ENCODE data around the gene TDO2.
"Not testable (repeated sequence)": the region's sequence is repeated elsewhere in the genome, so short reads cannot be mapped to it uniquely, and the experiment has no call there.

Gene TDO2

DNA sequence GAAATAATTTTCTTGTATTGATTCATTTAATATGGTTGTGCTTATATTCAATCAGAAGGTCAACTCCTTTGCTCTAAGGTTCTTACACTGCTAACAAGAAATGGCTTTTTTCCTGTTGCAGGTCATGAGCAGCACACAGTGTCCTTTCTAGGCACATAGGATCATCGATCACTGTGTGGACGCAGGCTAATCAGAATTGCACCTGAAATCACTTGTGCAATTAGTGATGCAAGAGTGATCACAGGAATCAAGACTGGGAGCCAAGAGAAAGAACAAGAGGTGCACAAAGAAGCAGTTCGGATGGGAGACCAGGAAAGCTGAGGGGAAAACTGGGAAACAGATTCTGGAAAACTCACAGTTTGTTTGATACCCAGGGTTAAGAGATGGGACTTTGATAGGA, 21.1 kb downstream of the TDO2 start:
- DNase-seq (ENCODE audit: low read depth), result no peak
- TF ChIP-seq, protein P1, sequence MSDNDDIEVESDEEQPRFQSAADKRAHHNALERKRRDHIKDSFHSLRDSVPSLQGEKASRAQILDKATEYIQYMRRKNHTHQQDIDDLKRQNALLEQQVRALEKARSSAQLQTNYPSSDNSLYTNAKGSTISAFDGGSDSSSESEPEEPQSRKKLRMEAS (IDR thresholded peaks at IDR 0.05; ENCODE audit: low read depth, low read length), result no peak
- no peak for TF ChIP-seq MYC (IDR thresholded peaks at IDR 0.05; ENCODE audit: low read depth, low read length)
- TF ChIP-seq, protein P2, sequence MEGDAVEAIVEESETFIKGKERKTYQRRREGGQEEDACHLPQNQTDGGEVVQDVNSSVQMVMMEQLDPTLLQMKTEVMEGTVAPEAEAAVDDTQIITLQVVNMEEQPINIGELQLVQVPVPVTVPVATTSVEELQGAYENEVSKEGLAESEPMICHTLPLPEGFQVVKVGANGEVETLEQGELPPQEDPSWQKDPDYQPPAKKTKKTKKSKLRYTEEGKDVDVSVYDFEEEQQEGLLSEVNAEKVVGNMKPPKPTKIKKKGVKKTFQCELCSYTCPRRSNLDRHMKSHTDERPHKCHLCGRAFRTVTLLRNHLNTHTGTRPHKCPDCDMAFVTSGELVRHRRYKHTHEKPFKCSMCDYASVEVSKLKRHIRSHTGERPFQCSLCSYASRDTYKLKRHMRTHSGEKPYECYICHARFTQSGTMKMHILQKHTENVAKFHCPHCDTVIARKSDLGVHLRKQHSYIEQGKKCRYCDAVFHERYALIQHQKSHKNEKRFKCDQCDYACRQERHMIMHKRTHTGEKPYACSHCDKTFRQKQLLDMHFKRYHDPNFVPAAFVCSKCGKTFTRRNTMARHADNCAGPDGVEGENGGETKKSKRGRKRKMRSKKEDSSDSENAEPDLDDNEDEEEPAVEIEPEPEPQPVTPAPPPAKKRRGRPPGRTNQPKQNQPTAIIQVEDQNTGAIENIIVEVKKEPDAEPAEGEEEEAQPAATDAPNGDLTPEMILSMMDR (IDR thresholded peaks at IDR 0.05; ENCODE audit: low read depth, low read length), result no peak
- H3K4me3 ChIP-seq (ENCODE audit: low read depth, low read length), result no peak overlapping the region

DNA sequence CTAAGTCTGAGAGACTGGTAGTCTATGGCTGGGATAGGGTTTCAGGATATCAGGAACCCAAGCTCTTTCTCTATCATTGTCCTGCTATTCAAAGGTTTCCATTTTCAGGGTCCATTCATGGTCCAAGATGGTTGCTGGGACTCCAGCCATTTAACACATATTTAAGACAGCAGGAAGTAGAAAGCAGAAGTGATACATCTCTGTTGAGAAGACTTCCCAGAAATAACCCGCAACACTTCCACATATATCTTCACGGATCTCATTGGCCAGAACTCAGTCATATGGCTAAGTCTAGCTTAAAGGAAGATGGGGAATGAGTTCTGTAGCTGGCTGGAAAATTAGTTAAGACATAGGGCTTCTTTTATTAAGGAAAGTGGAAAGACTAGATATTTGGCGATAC, 26.3 kb downstream of the TDO2 start:
- TF ChIP-seq, protein P2 (IDR thresholded peaks at IDR 0.05; ENCODE audit: low read depth, low read length), result no peak
- TF ChIP-seq, protein P1 (IDR thresholded peaks at IDR 0.05; ENCODE audit: low read depth, low read length), result no peak
- TF ChIP-seq POLR2A (IDR thresholded peaks at IDR 0.05; ENCODE audit: extremely low read depth, insufficient read length) (no peak), MYC (IDR thresholded peaks at IDR 0.05; ENCODE audit: low read depth, low read length) (no peak)
- H3K4me3 ChIP-seq (ENCODE audit: low read depth, low read length), result no peak overlapping the region
- no peak for DNase-seq (ENCODE audit: low read depth)

DNA sequence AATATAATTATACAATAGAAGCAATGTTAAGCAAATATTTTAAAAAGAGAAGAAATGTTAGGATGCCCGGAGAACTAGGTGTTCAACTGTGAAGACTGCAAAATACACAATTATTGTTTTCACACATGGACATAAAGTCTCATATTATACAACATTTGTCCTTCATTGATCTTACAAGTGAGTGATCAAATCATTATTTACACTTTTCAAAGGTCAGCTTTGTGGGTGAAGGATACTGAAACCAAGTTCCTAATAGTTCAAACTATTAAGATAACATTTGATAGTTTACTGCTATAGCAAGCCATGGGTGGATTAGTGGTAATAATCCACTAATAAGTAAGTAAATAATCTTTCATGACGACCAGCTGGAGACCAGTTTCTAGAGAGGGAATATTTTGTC, 26.8 kb downstream of the TDO2 start:
- DNase-seq (ENCODE audit: low read depth), result no peak
- TF ChIP-seq POLR2A (IDR thresholded peaks at IDR 0.05; ENCODE audit: extremely low read depth, insufficient read length) (no peak), MYC (IDR thresholded peaks at IDR 0.05; ENCODE audit: low read depth, low read length) (no peak)
- no peak overlapping the region for H3K4me3 ChIP-seq (ENCODE audit: low read depth, low read length)

DNA sequence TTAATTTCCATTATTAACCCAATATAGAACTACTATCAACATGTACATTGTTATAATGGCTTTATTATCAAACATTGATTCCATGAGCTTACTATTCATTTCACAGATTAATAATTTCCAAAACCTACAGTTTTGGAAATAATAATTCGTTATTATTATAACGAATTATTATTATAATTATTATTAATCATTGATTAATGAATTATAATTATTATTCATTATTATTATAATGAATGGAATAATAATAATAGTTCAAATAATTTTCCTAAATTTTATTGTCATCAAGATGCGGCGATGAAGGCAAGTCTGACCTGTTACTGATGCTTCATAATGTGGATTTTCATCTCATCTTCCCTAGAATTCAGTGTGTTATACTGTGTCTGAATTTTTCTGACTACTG, 28.1 kb downstream of the TDO2 start:
- TF ChIP-seq, protein P1 (IDR thresholded peaks at IDR 0.05; ENCODE audit: low read depth, low read length), result no peak
- TF ChIP-seq, protein P2 (IDR thresholded peaks at IDR 0.05; ENCODE audit: low read depth, low read length), result no peak
- TF ChIP-seq POLR2A (IDR thresholded peaks at IDR 0.05; ENCODE audit: extremely low read depth, insufficient read length), result no peak
- TF ChIP-seq MYC (IDR thresholded peaks at IDR 0.05; ENCODE audit: low read depth, low read length), result no peak

DNA sequence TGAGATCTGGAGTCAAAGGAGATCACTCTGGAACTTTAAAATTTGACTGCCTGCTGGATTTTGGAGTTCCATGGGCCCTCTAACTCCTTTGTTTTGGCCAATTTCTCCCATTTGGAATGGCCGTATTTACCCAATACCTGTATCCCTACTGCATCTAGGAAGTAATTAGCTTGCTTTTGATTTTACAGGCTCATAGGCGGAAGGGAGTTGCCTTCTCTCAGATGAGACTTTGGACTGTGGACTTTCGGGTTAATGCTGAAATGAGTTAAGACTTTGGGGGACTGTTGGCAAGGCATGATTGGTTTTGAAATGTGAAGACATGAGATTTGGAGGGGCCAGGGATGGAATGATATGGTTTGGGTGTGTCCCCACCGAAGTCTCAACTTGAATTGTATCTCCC, 31.1 kb downstream of the TDO2 start:
- H3K4me3 ChIP-seq (ENCODE audit: low read depth, low read length); DNase-seq (ENCODE audit: low read depth): not testable (repeated sequence)

More for the DNA sequence above, 28.1 kb downstream of the TDO2 start:
- no peak for DNase-seq (ENCODE audit: low read depth)
- H3K4me3 ChIP-seq (ENCODE audit: low read depth, low read length), result no peak overlapping the region

DNA sequence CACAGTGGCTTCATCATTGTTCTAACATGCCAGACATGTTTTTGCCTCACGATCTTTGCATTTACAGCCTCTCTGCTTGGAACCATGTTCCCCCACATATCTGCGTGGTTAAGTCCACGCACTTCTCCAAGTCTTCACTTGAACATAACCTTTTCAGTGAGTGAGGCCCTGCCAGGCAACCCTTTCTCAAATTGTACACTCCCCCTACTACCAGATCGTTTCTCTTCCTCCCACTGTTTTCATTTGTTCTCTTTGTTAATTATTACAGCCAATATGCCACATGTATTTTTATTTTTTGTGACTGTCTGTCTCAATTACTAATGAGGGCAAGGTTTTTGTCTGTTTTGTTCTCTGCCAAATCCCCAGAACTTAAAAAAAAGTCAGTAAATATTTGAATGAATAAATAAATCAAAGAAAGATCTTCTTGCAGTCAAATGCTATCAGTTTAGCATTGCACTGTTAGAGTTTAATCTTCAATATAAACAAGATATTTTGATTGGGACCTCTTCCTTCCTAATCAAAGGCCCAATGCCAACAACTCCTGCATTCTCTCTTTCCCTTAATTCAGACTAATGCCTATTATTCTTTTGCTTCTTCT, 32.0 kb downstream of the TDO2 start:
- H3K4me3 ChIP-seq (ENCODE audit: low read depth, low read length), result no peak overlapping the region
- TF ChIP-seq POLR2A (IDR thresholded peaks at IDR 0.05; ENCODE audit: extremely low read depth, insufficient read length) (no peak), MYC (IDR thresholded peaks at IDR 0.05; ENCODE audit: low read depth, low read length) (no peak)
- TF ChIP-seq, protein P1 (IDR thresholded peaks at IDR 0.05; ENCODE audit: low read depth, low read length), result no peak
- TF ChIP-seq, protein P2 (IDR thresholded peaks at IDR 0.05; ENCODE audit: low read depth, low read length), result no peak
- no peak for DNase-seq (ENCODE audit: low read depth)

DNA sequence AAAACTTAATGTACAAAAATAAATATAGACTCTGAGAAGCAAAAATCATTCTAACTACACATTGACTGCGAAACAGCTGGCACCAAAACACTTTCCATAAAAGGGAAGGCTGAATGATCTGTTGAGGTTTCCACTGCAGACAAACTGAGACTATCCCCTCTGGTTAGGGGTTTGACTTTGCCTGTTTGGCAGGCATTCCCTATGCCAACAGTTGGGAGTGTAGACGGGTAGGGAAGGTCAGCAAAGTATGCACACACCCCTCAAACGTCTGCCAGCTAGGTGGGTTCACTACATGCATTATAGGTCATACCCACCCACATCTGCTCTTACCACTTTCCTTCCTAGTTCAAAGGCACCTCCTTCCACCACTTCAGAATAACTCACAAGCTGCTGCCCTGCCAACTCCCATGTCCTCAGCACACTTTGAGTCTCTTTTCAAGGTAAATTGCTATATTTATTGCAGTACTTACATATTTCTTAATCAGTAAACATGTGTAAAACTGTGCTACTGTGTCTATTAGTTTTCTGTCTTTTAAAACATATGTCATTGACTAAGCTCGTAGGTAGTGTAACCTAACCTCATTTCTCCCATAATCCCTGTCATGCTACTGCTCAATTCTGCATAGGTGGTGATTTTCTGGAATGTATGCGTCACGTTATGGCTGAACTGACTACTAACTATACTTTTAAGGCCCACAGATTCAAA, 37.7 kb downstream of the TDO2 start:
- DNase-seq (ENCODE audit: low read depth), result no peak
- no peak overlapping the region for H3K4me3 ChIP-seq (ENCODE audit: low read depth, low read length)
- TF ChIP-seq, protein P2 (IDR thresholded peaks at IDR 0.05; ENCODE audit: low read depth, low read length), result no peak
- TF ChIP-seq MYC (IDR thresholded peaks at IDR 0.05; ENCODE audit: low read depth, low read length), result no peak
- TF ChIP-seq, protein P1 (IDR thresholded peaks at IDR 0.05; ENCODE audit: low read depth, low read length), result no peak
- no peak for TF ChIP-seq POLR2A (IDR thresholded peaks at IDR 0.05; ENCODE audit: extremely low read depth, insufficient read length)
